ENCODE results near the gene TAS1R1. TPM values are rescaled to one million over a fixed set of nuclear protein-coding genes. Genes with fewer than 3 reads are reported as not detected.

TAS1R1 gene
- total and polyA plus RNA-seq, 2 experiments from 2014 or later: 0.19 TPM; not detected in 1

DNA sequence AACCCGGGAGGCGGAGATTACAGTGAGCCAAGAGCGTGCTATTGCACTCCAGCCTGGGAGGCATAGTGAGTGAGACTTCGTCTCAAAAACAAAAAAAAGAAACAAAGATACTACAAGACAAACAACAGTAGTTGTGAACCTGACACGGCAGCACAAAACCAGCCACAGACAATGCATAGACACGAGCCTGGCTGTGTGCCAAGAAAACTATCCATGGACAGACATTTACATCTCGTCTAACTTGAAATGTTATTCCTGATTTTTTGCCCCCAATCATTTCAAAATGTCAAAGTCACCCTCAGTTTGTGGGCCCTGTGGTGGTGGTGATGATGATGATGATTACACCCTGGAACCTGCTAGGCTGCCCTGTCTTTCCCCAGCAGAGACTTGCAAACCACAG lies 41.2 kb downstream of the TAS1R1 start (continued):
- TF ChIP-seq, protein P1, sequence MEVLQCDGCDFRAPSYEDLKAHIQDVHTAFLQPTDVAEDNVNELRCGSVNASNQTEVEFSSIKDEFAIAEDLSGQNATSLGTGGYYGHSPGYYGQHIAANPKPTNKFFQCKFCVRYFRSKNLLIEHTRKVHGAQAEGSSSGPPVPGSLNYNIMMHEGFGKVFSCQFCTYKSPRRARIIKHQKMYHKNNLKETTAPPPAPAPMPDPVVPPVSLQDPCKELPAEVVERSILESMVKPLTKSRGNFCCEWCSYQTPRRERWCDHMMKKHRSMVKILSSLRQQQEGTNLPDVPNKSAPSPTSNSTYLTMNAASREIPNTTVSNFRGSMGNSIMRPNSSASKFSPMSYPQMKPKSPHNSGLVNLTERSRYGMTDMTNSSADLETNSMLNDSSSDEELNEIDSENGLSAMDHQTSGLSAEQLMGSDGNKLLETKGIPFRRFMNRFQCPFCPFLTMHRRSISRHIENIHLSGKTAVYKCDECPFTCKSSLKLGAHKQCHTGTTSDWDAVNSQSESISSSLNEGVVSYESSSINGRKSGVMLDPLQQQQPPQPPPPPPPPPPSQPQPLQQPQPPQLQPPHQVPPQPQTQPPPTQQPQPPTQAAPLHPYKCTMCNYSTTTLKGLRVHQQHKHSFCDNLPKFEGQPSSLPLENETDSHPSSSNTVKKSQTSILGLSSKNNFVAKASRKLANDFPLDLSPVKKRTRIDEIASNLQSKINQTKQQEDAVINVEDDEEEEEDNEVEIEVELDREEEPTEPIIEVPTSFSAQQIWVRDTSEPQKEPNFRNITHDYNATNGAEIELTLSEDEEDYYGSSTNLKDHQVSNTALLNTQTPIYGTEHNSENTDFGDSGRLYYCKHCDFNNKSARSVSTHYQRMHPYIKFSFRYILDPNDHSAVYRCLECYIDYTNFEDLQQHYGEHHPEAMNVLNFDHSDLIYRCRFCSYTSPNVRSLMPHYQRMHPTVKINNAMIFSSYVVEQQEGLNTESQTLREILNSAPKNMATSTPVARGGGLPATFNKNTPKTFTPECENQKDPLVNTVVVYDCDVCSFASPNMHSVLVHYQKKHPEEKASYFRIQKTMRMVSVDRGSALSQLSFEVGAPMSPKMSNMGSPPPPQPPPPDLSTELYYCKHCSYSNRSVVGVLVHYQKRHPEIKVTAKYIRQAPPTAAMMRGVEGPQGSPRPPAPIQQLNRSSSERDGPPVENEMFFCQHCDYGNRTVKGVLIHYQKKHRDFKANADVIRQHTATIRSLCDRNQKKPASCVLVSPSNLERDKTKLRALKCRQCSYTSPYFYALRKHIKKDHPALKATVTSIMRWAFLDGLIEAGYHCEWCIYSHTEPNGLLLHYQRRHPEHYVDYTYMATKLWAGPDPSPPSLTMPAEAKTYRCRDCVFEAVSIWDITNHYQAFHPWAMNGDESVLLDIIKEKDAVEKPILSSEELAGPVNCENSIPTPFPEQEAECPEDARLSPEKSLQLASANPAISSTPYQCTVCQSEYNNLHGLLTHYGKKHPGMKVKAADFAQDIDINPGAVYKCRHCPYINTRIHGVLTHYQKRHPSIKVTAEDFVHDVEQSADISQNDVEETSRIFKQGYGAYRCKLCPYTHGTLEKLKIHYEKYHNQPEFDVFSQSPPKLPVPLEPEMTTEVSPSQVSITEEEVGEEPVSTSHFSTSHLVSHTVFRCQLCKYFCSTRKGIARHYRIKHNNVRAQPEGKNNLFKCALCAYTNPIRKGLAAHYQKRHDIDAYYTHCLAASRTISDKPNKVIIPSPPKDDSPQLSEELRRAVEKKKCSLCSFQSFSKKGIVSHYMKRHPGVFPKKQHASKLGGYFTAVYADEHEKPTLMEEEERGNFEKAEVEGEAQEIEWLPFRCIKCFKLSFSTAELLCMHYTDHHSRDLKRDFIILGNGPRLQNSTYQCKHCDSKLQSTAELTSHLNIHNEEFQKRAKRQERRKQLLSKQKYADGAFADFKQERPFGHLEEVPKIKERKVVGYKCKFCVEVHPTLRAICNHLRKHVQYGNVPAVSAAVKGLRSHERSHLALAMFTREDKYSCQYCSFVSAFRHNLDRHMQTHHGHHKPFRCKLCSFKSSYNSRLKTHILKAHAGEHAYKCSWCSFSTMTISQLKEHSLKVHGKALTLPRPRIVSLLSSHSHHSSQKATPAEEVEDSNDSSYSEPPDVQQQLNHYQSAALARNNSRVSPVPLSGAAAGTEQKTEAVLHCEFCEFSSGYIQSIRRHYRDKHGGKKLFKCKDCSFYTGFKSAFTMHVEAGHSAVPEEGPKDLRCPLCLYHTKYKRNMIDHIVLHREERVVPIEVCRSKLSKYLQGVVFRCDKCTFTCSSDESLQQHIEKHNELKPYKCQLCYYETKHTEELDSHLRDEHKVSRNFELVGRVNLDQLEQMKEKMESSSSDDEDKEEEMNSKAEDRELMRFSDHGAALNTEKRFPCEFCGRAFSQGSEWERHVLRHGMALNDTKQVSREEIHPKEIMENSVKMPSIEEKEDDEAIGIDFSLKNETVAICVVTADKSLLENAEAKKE (CRISPR knock-in tag; IDR thresholded peaks at IDR 0.05): no peak

DNA sequence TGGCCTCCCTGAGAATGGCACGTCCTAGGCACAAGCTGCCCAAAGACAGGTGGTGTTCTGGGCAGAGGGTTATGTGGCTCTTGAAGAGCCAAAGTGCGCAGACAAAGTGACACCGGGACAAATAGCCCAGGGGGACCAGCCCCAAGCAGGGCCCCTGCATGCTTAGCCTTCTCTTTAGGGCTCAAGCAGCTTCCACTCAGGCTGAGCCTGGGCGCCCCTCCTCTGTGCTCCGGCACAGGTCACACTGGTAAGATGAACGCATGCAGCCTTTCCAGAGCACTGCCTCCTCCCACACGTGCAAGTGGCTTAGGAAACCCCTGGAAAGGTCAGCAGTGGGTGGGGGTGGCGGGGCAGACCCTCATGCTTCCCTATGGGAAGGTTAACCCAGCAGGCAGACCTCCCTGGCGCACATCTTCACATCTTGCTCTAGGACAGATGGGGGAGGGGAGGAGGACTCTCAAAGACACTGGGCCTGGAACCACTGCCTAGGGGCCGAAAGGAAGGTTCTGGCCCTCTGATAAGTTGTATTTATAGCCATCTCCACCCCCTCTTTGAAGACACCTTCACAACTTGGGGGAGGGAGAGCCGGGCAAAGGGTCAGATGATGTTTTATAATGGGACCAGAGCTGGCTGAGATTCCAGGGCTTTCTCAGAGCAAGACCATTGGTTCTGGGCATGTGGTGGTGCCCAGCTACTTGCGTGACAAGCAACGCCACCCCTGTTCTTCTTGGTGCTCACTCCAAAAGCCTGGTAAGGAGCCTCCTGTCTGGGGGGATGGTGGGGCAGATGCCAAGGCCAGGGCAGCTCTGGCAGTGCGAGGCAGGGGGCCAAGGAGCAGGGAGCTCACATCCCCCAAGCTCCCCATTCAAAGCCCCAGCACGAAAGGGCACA lies 42.0 kb downstream of the TAS1R1 start:
- DNase-seq (ENCODE audit: low spot score): no peak
- Histone ChIP-seq H3F3A (replicated peaks; ENCODE audit: low read depth) (no peaks in the 10 kb centered on the region; the same call in 1 of the 2 replicates), H3K4me1 (ENCODE audit: insufficient read depth) (peaks cover 9% of the 10 kb centered on the region), H2AFZ (no peak overlapping the region), H3K4me2 (no peak overlapping the region), H3K27me3 (ENCODE audit: insufficient read depth) (peaks cover 5% of the 10 kb centered on the region; the same call in 1 of the 2 replicates), H4K20me1 (replicated peaks; ENCODE audit: insufficient read depth) (peaks cover 54% of the 10 kb centered on the region), H3K79me2 (replicated peaks; ENCODE audit: insufficient read depth) (peaks cover 57% of the 10 kb centered on the region), H3K9me2 (ENCODE audit: insufficient read depth) (no peaks in the 10 kb centered on the region), H3K27ac (ENCODE audit: low read depth) (no peak overlapping the region; the same call in 1 of the 2 replicates), H3K36me3 (ENCODE audit: insufficient read depth) (peaks cover 9% of the 10 kb centered on the region), H3K4me3 (no peak overlapping the region)
- Mint-ChIP-seq H3K4me3 (no peak overlapping the region), H3K27ac (no peak overlapping the region), H3K9me3 (no peaks in the 10 kb centered on the region), H3K4me1 (peaks cover 11% of the 10 kb centered on the region; the same call in 2 of the 3 replicates), H3K36me3 (ENCODE audit: low read depth) (peaks cover 70% of the 10 kb centered on the region), H3K27me3 (ENCODE audit: insufficient read depth, low read depth, poor library complexity) (peaks cover 11% of the 10 kb centered on the region)
- no peak for ATAC-seq
- TF ChIP-seq CREB1 (CRISPR knock-in tag; IDR thresholded peaks at IDR 0.05; ENCODE audit: low read depth) (no peak), JUNB (IDR thresholded peaks at IDR 0.05; ENCODE audit: unreplicated experiment) (no peak), EZH2 (IDR thresholded peaks at IDR 0.05; ENCODE audit: low read depth, unreplicated experiment) (no peak), POLR2AphosphoS5 (IDR thresholded peaks at IDR 0.05; ENCODE audit: low read depth) (no peak)
- TF ChIP-seq, protein P2, sequence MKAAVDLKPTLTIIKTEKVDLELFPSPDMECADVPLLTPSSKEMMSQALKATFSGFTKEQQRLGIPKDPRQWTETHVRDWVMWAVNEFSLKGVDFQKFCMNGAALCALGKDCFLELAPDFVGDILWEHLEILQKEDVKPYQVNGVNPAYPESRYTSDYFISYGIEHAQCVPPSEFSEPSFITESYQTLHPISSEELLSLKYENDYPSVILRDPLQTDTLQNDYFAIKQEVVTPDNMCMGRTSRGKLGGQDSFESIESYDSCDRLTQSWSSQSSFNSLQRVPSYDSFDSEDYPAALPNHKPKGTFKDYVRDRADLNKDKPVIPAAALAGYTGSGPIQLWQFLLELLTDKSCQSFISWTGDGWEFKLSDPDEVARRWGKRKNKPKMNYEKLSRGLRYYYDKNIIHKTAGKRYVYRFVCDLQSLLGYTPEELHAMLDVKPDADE (IDR thresholded peaks at IDR 0.05): no peak
- TF ChIP-seq, protein P3, sequence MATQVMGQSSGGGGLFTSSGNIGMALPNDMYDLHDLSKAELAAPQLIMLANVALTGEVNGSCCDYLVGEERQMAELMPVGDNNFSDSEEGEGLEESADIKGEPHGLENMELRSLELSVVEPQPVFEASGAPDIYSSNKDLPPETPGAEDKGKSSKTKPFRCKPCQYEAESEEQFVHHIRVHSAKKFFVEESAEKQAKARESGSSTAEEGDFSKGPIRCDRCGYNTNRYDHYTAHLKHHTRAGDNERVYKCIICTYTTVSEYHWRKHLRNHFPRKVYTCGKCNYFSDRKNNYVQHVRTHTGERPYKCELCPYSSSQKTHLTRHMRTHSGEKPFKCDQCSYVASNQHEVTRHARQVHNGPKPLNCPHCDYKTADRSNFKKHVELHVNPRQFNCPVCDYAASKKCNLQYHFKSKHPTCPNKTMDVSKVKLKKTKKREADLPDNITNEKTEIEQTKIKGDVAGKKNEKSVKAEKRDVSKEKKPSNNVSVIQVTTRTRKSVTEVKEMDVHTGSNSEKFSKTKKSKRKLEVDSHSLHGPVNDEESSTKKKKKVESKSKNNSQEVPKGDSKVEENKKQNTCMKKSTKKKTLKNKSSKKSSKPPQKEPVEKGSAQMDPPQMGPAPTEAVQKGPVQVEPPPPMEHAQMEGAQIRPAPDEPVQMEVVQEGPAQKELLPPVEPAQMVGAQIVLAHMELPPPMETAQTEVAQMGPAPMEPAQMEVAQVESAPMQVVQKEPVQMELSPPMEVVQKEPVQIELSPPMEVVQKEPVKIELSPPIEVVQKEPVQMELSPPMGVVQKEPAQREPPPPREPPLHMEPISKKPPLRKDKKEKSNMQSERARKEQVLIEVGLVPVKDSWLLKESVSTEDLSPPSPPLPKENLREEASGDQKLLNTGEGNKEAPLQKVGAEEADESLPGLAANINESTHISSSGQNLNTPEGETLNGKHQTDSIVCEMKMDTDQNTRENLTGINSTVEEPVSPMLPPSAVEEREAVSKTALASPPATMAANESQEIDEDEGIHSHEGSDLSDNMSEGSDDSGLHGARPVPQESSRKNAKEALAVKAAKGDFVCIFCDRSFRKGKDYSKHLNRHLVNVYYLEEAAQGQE (IDR thresholded peaks at IDR 0.05; ENCODE audit: unreplicated experiment): no peak
